Measurements from ENCODE around the gene KSR1.
"Not testable (repeated sequence)": the region's sequence is repeated elsewhere in the genome, so short reads cannot be mapped to it uniquely, and the experiment has no call there.

KSR1 gene

GRCh38 chr17:27424941-27425340 is 31.3 kb upstream of the KSR1 start (continued):
- no peak for TF ChIP-seq POU6F1 (CRISPR knock-in tag; IDR thresholded peaks at IDR 0.05; ENCODE audit: borderline replicate concordance, low read depth)
- TF ChIP-seq TCF4 (CRISPR knock-in tag; IDR thresholded peaks at IDR 0.05; ENCODE audit: borderline replicate concordance): no peak
- no peak for TF ChIP-seq PPARA (CRISPR knock-in tag; IDR thresholded peaks at IDR 0.05; ENCODE audit: borderline replicate concordance)
- no peak for TF ChIP-seq ZFP3 (CRISPR knock-in tag; IDR thresholded peaks at IDR 0.05)

- ATAC-seq: not testable (repeated sequence)
Observed at GRCh38 chr17:27425571-27425970, 30.7 kb upstream of the KSR1 start.

- TF ChIP-seq RARB (CRISPR knock-in tag; IDR thresholded peaks at IDR 0.05) (no peak), POU6F1 (CRISPR knock-in tag; IDR thresholded peaks at IDR 0.05; ENCODE audit: borderline replicate concordance, low read depth) (no peak), ZNF70 (CRISPR knock-in tag; IDR thresholded peaks at IDR 0.05) (no peak), PPARA (CRISPR knock-in tag; IDR thresholded peaks at IDR 0.05; ENCODE audit: borderline replicate concordance) (no peak), ZNF8 (CRISPR knock-in tag; IDR thresholded peaks at IDR 0.05) (no peak), PATZ1 (CRISPR knock-in tag; IDR thresholded peaks at IDR 0.05; ENCODE audit: borderline replicate concordance) (no peak), ZC3H10 (CRISPR knock-in tag; IDR thresholded peaks at IDR 0.05) (no peak), CSRNP3 (CRISPR knock-in tag; IDR thresholded peaks at IDR 0.05) (no peak)
- ATAC-seq: no peak
Observed at GRCh38 chr17:27425991-27426390, 30.3 kb upstream of the KSR1 start.

- ATAC-seq: not testable (repeated sequence)
Observed at GRCh38 chr17:27426471-27426870, 29.8 kb upstream of the KSR1 start.

GRCh38 chr17:27427166-27427862 is 28.9 kb upstream of the KSR1 start:
- not testable (repeated sequence) for ATAC-seq

GRCh38 chr17:27428781-27429505 is 27.3 kb upstream of the KSR1 start:
- no peak for ATAC-seq

More at GRCh38 chr17:27428781-27429505, 27.3 kb upstream of the KSR1 start:
- TF ChIP-seq ZNF565 (CRISPR knock-in tag; conservative IDR thresholded peaks at IDR 0.05; ENCODE audit: low read depth) (no peak), CREB5 (CRISPR knock-in tag; IDR thresholded peaks at IDR 0.05; ENCODE audit: low read depth) (no peak), PPARA (CRISPR knock-in tag; IDR thresholded peaks at IDR 0.05; ENCODE audit: borderline replicate concordance) (no peak), ZNF70 (CRISPR knock-in tag; IDR thresholded peaks at IDR 0.05) (no peak), CSRNP3 (CRISPR knock-in tag; IDR thresholded peaks at IDR 0.05) (no peak), RARB (CRISPR knock-in tag; IDR thresholded peaks at IDR 0.05) (no peak), ZFP30 (CRISPR knock-in tag; IDR thresholded peaks at IDR 0.05) (no peak), TSHZ2 (CRISPR knock-in tag; IDR thresholded peaks at IDR 0.05) (no peak), POU6F1 (CRISPR knock-in tag; IDR thresholded peaks at IDR 0.05; ENCODE audit: borderline replicate concordance, low read depth) (no peak), ZFP3 (CRISPR knock-in tag; IDR thresholded peaks at IDR 0.05) (no peak)

All from SK-N-SH treated with all-trans-retinoic acid at 6 μM for 48 hours (cell line).